ENCODE results near the gene TLK1. TPM values are rescaled to one million over a fixed set of nuclear protein-coding genes. Genes with fewer than 3 reads are reported as not detected.

The TLK1 gene
- total RNA-seq, 2 donors from 2014 or later, result 27.8 to 62.4 TPM

- Histone ChIP-seq H3K27me3 (replicated peaks; ENCODE audit: insufficient read depth) (no peaks in the 10 kb centered on the region), H3K36me3 (peaks cover 52% of the 10 kb centered on the region), H3K4me3 (no peak overlapping the region), H3K4me1 (ENCODE audit: control insufficient read depth in 1 of 2, low read depth in 2 of 2) (peaks cover 0 to 7% of the 10 kb centered on the region in 2 donors), H3K27ac (no peak overlapping the region), H3K9me3 (no peaks in the 10 kb centered on the region)
- DNase-seq (ENCODE audit: low spot score), result no peak
- no peak for TF ChIP-seq CTCF (IDR thresholded peaks at IDR 0.05)
- no peak for ATAC-seq (ENCODE audit: insufficient number of reproducible peaks, low FRiP score, low read depth)
These were observed 195.1 kb downstream of the TLK1 start for GRCh38 chr2:170965446-170966225.

DNA sequence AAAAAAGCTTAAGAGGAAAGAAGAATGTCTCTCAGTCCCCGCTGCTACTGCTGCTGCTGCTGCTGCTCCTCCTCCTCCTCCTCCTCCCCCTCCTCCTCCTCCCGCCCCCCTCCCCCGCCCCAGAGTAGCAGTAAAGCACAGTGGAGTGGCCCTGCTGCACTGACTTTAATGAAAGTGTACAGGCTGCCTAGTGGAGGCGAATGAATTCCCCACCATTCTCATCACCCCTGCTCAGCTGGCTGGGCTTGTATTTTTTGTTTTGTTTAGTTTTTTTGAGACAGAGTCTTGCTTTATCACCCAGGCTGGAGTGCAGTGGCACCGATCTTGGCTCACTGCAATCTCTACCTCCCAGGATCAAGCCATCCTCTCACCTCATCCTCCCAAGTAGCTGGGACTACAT is 197.3 kb downstream of the TLK1 start:
- DNase-seq (ENCODE audit: low spot score), result no peak
- TF ChIP-seq CTCF (IDR thresholded peaks at IDR 0.05), result no peak
- ATAC-seq (ENCODE audit: insufficient number of reproducible peaks, low FRiP score, low read depth), result no peak
- Histone ChIP-seq H3K4me3 (no peak overlapping the region), H3K9me3 (no peaks in the 10 kb centered on the region), H3K4me1 (ENCODE audit: control insufficient read depth in 1 of 2, low read depth in 2 of 2) (peaks cover 0 to 7% of the 10 kb centered on the region in 2 donors), H3K36me3 (peaks cover 52% of the 10 kb centered on the region), H3K27ac (no peak overlapping the region), H3K27me3 (replicated peaks; ENCODE audit: insufficient read depth) (no peaks in the 10 kb centered on the region)

- Histone ChIP-seq H3K9me3 (no peaks in the 10 kb centered on the region), H3K4me3 (no peak overlapping the region), H3K27me3 (replicated peaks; ENCODE audit: insufficient read depth) (no peaks in the 10 kb centered on the region), H3K4me1 (ENCODE audit: control insufficient read depth in 1 of 2, low read depth in 2 of 2) (no peaks in the 10 kb centered on the region), H3K36me3 (peaks cover 53% of the 10 kb centered on the region), H3K27ac (no peak overlapping the region)
- TF ChIP-seq CTCF (IDR thresholded peaks at IDR 0.05), result no peak
- DNase-seq (ENCODE audit: low spot score), result no peak
- ATAC-seq (ENCODE audit: insufficient number of reproducible peaks, low FRiP score, low read depth), result no peak
These were observed 206.8 kb downstream of the TLK1 start for GRCh38 chr2:170953941-170954340.

DNA sequence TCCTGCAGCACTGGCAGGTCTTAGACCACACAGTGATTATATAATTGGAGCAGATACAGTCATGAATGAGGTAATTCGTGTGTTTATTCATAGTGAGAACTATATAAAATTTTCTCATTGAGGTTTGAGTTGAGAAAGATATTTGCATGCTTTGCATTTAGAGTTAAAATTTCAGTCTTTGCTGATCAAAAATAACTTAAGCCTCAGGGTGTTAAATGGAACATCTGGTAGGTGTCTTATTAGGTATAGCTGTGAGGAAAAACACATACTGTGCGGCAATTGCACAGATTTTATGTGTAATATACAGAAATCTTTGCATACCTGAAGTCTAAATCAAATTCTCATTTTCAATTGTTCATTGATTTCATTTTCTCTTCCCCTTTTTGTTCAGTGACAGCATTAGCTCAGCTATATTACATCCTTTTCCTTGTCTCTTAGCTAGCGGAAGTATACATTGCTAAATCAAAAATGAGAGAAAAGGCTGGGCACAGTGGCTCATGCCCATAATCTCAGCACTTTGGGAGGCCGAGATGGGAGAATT is 210.4 kb downstream of the TLK1 start:
- Histone ChIP-seq H3K4me1 (ENCODE audit: control insufficient read depth in 1 of 2, low read depth in 2 of 2) (no peaks in the 10 kb centered on the region), H3K27me3 (replicated peaks; ENCODE audit: insufficient read depth) (no peaks in the 10 kb centered on the region), H3K36me3 (peaks cover 45% of the 10 kb centered on the region), H3K9me3 (no peaks in the 10 kb centered on the region), H3K4me3 (no peak overlapping the region), H3K27ac (no peak overlapping the region)
- DNase-seq (ENCODE audit: low spot score), result no peak
- no peak for TF ChIP-seq CTCF (IDR thresholded peaks at IDR 0.05)
- ATAC-seq (ENCODE audit: insufficient number of reproducible peaks, low FRiP score, low read depth), result no peak

DNA sequence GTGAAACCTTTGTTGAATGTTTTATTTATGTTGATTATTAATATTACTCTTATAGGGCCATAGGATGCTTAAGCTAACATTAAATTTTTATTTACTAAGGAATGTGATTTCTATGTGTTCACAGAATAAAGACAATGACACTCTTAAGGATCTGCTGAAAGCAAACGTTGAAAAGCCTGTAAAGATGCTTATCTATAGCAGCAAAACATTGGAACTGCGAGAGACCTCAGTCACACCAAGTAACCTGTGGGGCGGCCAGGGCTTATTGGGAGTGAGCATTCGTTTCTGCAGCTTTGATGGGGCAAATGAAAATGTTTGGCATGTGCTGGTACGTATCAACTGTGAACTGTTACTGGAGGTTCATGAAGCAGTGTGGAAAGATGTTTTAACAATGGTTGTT is 211.3 kb downstream of the TLK1 start:
- no peak for DNase-seq (ENCODE audit: low spot score)
- no peaks in the 10 kb centered on the region for H3K27me3 ChIP-seq (replicated peaks; ENCODE audit: insufficient read depth)
- H3K4me1 ChIP-seq (ENCODE audit: control insufficient read depth in 1 of 2, low read depth in 2 of 2), result peaks cover 0 to 9% of the 10 kb centered on the region in 2 donors
- no peaks in the 10 kb centered on the region for H3K9me3 ChIP-seq
- TF ChIP-seq CTCF (IDR thresholded peaks at IDR 0.05), result no peak
- H3K27ac ChIP-seq, result no peak overlapping the region
- H3K4me3 ChIP-seq, result no peak overlapping the region
- no peak for ATAC-seq (ENCODE audit: insufficient number of reproducible peaks, low FRiP score, low read depth)
- H3K36me3 ChIP-seq, result peaks cover 38% of the 10 kb centered on the region
